GM21717 (cell line): ENCODE results near the gene NFE2L2.
"Not testable (repeated sequence)": the region's sequence is repeated elsewhere in the genome, so short reads cannot be mapped to it uniquely, and the experiment has no call there.

Experiments used
- ATAC-seq: cut with Tn5 transposase; IDR thresholded peaks from one replicate; pipeline ENCODE4 v1.9.1; 2021; ENCODE audit warnings: mild to moderate bottlenecking, moderate library complexity; ENCODE audit not compliant: unreplicated experiment

Gene NFE2L2

GRCh38 chr2:177204417-177204816 lies 60.1 kb downstream of the NFE2L2 start:
- ATAC-seq, result no peak

GRCh38 chr2:177201919-177202346 lies 62.6 kb downstream of the NFE2L2 start:
- ATAC-seq, result no peak

GRCh38 chr2:177200419-177200818 lies 64.1 kb downstream of the NFE2L2 start:
- not testable (repeated sequence) for ATAC-seq

GRCh38 chr2:177195194-177195593 lies 69.3 kb downstream of the NFE2L2 start:
- ATAC-seq, result no peak

GRCh38 chr2:177193240-177193639 lies 71.3 kb downstream of the NFE2L2 start:
- ATAC-seq, result peak; percentile 86

- ATAC-seq, result peak; percentile 27
Observed at GRCh38 chr2:177192788-177193187, 71.7 kb downstream of the NFE2L2 start.

GRCh38 chr2:177190941-177191340 lies 73.6 kb downstream of the NFE2L2 start:
- no peak for ATAC-seq

GRCh38 chr2:177188482-177189469 lies 75.8 kb downstream of the NFE2L2 start:
- no peak for ATAC-seq

- no peak for ATAC-seq
Observed at GRCh38 chr2:177187631-177188312, 76.8 kb downstream of the NFE2L2 start.

- not testable (repeated sequence) for ATAC-seq
Observed at GRCh38 chr2:177186038-177186437, 78.5 kb downstream of the NFE2L2 start.

GRCh38 chr2:177184606-177185005 lies 79.9 kb downstream of the NFE2L2 start:
- no peak for ATAC-seq

GRCh38 chr2:177183860-177184259 lies 80.7 kb downstream of the NFE2L2 start:
- no peak for ATAC-seq
